HG02885 (cell line): ENCODE results near the gene TMC2.
A peak's percentile ranks its signal among the peaks of the same experiment; 100 is the strongest.
"Not testable (repeated sequence)": the region's sequence is repeated elsewhere in the genome, so short reads cannot be mapped to it uniquely, and the experiment has no call there.

Experiments used
- ATAC-seq: cut with Tn5 transposase; IDR thresholded peaks from one replicate; pipeline ENCODE4 v1.9.1; 2021; ENCODE audit warnings: mild to moderate bottlenecking; ENCODE audit not compliant: unreplicated experiment, poor library complexity

TMC2 gene

DNA sequence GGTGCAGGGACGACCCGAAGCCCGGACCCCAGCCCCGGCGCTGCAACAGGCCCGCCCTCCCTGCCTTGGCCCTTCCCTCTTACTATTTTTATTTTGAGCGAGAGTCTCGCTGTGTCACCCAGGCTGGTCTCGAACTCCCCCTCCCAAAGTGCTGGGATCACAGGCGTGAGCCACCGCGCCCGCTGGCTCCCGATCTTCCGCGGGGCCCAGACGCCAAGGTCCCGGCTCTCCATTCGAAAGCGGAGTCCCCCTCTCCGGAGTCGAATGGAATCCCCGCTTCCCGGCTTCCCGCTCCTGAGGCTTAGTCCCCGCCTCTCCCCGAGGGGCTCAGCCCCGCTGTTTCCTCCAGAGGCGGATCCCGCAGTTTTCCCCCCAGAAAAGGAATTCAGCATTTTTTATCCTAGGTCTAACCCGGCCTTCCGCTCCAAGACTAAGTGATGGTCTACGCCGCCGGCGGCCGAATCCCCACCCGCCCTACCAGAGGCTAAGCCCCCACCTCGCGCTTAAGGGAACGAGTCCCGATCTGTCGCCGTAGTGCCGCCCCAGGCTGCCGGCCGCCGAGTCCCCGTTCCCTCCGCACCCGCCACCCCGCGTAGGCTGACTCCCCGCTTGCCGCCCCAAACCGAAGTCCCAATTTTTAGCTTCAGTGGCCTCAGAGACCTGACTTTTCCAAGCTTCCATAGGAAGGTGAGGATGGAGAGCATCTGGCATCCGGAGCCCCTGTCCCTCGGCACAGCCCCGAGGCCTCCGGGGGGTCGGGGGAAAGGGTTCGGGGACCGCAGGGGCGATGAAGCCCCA lies 11.5 kb upstream of the TMC2 start:
- peak; percentile 28 for ATAC-seq

DNA sequence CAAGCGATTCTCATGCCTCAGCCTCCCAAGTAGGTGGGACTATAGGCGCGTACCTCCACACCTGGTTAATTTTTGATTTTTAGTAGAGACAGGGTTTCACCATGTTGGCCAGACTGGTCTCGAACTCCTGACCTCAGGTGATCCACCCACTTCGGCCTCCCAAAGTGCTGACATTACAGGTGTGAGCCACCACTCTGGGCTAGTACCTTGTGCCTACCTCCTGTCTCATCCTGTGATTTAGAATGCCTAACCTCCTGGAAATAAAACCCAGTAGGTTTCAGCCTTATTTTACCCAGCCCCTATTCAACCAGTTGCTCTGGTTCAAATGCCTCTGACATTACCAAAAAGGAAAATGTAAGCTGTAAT lies 10.2 kb upstream of the TMC2 start:
- not testable (repeated sequence) for ATAC-seq

DNA sequence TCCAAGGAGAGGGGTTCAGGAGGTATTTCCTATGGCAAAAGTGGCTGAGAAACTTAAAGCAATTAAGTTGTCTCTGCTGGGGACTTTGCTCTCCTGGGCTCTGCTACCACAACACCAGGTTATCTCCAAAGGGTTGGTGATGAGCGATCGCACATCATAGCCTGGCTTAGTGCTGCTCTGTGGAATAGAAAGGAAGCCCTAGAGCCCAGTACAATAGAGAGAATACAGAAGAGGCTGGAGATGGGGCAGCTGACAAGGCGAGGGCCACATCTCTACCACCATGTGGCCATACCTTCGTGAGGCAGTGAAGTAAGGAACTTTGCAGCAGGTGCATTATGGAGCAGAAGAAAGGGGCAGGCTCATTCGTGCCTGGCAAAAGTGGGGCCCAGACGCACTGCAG lies 8.6 kb upstream of the TMC2 start:
- ATAC-seq = no peak

DNA sequence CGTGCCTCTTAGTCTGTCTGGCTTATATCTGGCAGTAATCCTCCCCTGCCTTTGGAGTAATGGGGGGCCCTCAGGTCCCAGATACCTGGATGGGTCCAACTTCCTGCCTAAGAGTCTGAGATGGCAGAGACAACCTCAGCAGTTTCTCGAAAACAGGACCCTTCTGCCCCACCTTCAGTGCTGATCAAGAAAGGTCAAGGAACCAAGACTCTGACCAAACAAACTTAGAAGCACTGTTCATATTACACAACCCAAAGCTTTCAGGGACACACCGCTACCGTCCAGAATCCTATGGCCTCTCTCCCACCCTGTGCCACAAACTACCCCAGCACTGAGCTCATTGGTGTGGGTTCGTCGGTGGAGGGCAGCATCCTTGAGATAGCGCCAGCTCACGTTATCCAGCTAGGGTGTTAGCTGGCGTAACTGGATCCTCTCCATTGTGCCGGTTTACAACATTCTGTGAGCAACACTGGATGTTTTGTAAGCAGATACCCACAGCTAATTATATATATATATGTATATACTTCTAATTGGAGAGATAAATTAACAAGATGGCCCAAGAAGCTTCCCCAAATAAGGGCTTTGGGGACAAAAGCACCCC lies 7.6 kb upstream of the TMC2 start:
- no peak for ATAC-seq

DNA sequence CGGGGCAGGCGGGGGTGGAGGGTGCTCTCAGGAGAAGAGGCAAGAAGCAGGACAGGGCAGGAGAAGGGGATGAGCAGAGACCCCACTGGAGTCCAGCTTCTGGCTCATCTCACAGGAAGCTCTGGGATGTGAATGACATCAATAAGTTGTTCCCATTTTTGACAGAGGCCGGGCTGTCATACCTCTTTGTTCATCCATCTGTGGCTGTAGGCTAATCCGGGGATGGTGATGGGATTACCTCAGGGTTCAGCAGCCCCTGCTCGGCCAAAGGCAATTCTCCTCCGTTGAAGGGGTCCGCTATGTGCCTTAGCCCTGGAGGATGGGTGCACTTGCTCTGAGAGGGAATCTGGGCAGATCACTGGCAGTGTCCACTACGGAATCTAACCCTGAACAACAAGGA lies 3.3 kb upstream of the TMC2 start:
- no peak for ATAC-seq

DNA sequence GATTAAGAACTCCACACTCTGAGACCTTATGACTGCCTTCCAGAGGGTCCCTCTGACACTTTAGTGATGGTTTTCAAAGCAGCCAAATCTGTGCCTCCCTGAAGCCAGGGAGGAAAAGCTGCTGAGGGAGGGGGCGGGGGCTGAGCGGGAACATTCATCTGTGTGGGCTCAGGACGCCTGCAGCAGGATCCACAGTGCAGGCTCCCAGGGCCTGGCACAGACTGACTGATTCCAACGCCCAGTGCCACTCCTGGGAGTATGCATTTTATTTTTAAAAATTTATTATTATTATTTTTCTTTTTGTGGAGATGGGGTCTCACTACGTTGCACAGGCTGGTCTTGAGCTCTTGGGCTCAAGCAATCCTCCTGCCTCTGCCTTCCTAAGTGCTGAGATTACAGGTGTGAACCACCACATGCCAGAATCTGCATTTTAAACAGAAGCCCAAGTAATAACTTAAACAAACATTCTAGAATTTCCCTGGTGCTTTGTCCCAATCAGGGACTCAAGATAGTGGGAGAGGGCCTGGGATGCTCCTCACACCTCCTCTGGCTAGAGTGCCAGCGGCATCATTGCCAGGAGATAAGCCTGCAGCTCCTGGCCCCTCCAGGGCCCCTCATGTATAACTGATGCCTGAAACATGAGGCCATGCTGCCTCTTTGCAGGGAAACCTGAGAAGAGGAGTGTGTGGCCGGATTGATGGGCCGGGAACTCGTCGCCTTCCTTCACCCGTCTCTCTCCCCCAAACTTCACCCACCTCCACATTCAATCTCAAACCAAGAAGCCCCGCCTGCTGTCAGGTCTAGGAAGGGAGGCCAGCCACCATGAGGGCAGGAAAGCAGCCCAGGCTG lies 438 bp upstream of the TMC2 start:
- ATAC-seq = no peak

DNA sequence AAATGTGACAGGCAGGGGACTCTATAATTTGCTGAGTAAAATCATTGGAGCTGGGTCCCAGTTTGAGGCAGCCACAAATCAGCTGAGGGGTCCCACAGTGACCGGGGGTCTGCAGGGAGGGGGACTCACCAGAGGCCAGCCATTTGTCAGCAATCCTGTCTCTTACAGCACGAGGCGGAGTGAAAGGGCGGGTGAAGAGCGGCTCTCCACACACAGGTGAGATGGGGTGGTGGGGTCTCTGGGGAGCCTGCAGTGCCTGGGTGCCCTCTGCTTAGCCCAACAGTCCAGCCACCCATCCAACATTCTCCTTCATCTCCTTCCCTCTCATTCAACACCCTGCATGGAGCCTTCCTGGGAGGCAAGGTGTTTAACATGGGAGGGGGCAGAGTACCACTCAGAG lies 728 bp downstream of the TMC2 start:
- ATAC-seq = no peak

DNA sequence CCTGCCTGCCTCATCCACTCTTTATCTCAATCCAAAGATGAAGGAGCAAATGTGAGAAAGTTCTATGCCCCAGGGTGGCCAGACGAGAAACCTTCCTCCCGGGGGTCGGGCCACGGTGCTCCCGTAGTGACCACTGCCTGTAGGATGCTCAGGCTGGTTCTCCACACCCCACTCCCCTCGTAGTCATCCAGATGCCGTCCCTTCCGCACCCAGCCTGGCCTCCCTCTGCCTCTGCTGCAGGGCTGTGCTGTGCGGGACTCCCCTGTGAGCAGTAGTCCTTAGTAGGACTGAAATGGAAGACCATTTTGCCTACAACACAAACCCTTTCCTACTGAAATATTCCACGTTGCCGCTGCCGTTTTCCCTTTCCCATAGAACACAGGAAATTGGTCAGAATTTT lies 2.0 kb downstream of the TMC2 start:
- no peak for ATAC-seq

DNA sequence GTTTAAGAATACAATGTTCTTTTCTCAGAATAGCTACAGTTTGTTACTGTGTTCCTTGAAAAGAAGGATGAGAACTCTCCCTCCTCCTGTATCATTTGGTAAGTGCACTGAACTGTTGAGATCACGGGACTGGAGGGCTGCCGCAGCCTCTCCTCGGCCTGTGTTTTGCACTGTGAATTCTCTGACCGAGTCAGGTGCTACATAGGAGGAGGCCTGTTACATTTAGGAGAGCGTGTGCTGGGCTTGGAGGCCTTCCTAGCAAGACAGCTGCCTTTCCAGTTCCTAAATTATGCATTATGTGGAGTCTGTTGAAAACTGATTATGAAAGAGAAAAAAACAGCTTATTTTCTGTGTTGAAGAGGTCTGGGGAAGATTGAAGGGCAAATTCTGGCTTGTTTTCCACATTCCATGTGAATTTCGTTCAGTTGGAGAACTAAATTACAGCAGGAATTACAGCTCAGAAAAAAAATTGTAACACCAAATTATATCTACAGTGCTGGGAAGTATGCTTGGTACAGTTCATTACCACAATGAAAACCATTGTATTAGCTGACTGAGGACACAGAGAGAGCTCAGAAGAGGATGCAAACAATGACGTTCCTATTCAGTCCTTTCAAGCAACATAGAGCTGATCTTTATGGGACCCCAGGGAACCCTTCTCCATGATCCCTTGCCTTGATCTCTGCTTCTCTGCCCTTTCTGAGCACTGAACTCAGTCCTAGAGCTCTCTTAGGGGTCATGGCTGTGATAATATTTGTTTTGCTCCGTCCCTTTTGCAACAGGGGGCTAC lies 2.8 kb downstream of the TMC2 start:
- ATAC-seq = no peak

DNA sequence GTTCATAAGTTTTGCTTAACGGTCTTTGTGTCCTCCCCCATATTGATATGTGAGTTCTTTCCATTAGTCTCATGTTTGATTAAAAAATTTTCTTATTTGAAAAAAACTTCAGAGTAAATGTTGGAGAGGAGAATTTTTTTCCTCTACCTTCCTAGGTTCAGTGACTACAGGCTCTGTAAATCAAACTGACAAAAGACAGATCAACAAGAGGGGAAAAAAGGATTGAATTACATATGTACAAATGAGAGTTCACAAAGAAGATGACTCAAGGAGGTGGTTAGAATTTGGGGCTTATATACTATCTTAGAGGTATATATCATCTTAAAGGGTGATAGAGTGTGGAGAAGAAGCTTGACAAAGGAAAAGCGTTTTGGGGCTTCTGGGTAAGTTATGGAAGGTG lies 5.6 kb downstream of the TMC2 start:
- no peak for ATAC-seq

DNA sequence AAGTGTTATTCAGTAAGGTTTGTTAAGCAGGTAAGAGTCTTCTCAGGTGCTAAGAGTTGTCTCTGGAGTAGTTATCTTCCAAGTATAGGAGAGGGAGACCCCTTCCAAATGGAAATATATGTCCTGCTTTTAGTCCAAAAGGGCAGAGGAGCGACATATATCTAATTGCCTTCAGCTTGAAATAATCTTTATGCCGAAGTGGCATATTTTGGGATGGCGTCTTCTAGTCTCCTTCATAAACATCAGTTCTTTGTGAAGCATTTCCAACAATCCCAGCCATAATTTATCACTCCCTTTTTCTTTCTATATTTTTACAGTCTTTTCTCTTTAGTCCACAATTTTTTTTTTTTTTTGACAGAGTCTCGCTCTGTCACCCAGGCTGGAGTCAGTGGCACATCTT lies 6.0 kb downstream of the TMC2 start:
- ATAC-seq = no peak

DNA sequence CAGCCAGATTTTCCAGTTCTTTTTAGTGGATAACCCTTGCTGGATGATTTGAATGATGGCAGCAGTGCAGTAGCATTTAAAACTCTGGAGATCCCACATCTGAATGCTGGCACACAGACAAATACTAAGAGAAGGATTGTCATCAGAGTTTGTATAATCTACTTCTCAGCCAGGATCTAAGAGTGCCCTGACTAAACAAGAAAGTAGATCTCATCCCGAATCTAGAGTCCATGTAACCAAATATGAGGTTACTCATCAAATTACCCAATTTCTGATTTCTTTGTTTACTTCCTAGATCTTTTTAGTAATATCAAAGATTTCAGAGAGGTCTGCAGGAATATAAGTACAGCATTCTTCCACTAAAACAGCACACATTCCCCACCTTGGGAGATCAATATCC lies 7.8 kb downstream of the TMC2 start:
- ATAC-seq = no peak

DNA sequence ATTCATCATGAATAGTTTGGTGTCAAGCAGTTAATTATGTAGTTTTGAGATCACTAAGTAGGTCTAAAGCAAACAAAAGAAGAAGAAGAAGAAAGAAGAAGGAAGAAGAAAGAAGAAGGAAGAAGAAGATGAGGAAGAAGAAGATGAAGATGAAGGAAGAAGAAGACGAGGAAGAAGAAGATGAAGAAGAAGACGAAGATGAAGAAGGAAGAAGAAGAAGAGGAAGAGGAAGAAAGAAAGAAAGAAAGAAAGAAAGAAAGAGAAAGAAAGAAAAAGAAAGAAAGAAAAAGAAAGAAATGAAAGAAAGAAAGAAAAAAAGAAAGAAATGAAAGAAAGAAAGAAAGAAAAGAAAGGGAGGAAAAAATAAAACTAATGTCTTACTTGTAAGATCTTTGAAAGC lies 9.2 kb downstream of the TMC2 start:
- no peak for ATAC-seq

DNA sequence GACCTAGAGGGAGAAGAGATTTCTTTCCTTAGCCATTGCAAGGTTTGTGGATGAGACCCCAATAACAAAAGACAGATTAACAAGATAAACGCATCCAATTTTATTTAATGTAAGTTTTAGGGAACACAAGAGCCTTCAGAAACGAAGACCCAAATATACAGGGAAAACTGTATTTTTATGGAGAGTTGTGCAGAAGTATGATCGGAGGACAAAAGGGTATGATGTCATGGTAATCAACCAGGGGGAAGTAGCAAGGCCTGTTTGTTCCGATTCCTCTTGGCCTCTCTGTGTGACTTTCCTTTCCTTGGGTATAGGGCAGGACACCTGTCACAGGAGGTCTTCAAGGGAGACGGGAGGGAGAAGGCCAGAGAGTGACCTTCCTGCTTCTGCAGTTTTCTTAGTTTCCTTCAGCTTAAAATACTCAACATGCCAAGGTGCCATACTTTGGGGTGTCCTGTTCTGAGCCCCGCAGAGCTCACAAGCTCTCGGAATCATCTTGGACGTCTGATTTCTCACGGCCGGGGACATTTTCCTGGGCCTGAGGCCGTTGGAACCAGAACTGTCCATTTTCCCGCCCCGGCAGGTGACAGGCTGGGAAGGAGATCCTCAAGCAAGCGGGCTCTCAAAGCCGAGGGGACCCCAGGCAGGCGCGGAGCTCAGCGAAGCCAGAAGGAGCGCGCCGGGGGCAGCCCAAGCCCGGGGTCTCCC lies 21.7 kb downstream of the TMC2 start:
- no peak for ATAC-seq

DNA sequence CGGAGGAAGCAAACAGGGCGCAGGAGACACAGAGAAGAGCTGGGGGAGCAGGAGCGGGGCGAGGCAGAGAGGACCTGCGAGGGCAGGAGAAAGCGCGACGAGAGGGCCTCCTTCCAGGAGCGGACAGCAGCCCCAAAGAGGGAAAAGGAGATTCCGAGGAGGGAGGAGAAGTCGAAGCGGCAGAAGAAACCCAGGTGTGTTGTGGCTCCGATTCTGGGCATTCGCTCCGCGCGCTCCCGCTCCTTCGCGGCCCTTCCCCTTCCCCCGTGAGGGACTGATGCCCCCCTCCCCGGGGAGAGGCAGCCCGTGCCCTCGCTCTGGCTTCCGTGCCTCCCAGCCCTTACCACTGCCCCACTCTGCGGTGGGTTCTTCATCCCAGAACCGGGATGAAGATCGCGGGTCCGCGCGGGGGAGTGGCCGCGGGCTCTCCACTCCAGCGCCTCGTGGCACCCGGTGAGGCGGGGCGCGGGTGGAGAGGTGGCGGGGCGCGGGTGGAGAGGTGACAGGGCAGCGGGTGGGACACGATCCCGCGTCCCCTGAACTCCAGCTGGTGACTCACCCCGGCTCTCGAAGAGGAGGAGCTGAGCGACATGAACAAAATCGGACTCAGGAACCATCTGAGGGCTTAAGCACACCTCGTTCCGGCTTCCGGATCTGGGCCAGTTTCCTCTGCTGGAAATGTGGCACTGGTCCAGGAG lies 22.4 kb downstream of the TMC2 start:
- no peak for ATAC-seq

DNA sequence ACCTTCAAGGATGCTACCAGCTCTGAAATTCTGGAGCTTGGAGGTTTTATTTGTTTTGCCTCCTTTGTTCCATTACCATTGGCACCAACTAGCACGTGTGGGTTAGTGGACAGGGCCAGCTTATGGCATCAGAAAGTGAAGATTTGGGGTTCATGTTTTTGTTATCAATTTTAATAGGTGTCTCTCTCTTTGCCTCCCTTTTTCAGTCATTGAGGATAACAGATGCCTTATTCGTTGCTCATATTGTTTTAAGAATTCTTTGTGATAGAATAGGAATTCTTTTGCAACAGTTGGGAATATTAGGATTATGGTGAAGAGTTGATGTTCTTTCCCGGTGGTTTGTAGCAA lies 22.9 kb downstream of the TMC2 start:
- no peak for ATAC-seq

DNA sequence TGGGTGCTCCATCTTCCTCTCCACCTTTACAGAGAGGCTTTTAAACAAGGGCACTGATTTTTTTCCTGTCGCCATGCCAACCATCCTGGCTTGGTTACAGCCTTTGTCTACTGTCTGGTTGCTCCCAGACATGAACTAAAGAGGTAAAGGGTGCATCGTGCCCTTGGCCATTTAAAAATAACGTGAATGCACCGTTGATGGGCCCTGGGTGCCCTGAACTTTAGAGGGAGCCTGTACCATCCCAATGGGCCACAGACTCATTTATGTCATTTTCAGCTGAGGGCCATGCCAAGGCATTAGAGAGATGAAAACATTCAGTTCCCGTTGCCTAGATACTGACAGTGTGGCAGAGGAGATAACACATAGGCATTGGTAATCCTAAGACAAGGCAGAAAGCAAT lies 23.3 kb downstream of the TMC2 start:
- no peak for ATAC-seq

DNA sequence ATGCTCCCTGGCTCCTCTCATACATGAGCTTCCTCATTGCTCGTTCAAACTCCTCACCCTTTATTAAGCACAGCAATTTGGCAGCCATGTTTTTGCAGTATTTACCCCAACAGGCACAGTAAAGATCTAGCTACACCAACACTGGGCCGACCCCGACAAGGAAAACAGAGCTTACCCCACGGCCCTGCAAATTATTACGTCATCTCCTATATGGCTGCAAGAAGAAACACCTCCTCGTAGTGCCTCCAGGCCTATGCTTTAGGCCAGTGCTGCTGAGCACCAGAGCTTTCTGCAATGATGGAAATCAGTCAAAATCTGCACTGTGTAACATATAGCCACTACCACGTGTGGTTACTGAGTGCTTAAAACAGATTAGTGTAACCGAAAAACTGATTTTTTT lies 26.7 kb downstream of the TMC2 start:
- ATAC-seq = no peak

DNA sequence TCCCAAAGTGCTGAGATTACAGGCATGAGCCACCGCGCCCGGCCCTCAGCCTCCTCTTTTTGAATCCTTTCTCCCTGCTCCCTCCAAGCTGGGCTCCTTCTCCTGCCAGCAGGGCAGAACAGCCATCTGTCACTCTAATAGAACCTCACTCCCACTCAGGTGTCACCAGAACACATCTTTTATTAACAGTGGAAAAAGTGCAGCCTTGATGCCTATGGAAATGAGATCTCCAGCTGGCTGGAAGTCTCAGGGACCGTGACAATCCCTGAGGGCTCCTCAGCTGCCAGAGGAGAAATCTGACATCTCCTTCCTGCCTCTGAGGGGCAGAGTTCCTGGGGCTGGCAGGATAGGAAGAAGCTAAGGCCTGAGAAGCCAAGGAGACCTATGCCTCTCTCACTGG lies 28.0 kb downstream of the TMC2 start:
- no peak for ATAC-seq

DNA sequence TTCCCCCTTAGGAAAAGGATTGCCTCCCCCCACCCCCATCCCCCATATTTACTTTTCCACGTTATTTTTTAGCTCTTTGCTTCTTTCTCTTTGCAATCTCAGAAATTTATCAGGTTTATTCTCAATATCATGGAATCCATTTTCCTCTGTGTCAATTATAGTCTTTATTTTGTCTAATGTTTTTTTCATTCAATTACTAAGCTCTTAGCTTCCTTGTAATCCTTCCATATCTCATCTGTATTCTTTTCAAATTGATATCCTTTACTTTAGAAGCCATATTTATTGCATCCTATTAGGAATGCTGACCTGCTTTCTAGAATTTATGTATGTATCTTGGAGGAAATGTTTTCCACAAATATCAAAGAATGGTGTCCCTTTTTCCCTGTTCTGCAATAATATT lies 39.3 kb downstream of the TMC2 start:
- no peak for ATAC-seq
